ENCODE data around the gene DUOXA2. TPM values are rescaled to one million over a fixed set of nuclear protein-coding genes. Genes with fewer than 3 reads are reported as not detected.

The DUOXA2 gene
- total and polyA plus RNA-seq, 2 of the 4 experiments (the other 2 are of a cell fraction), result not detected

DNA sequence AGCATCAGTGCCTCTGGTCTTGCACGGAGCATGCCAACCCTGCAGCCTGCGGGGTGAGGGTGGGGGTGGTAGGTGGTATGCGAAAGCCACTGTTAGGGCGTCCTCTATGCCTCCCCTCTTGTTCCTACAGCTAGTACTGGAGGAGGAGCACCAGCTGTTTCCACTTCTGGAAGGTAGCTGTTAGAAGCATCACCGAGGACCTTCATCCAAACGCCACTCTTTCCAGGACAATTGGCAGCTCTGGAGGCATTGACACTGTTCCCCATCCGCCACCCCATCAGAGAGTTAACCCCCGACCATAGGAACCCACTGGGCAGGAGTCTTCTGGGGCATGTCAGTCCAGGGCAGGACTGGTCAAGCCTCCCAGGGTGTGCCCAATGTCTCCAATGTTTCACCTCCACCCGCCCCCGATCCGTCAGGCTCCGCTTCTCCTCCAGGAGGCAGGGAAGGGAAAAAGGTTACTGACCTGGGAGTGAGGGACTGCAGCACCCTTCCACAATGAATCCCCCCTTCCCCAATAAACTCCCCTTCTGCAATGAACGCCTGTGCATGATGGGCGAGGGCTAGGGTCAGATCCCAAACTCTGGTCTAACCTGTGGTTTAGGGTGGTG, 641 bp upstream of the DUOXA2 start:
- Histone ChIP-seq H4K8ac (ENCODE audit: low read depth in 2 of 2, low read length in 2 of 2) (no peak overlapping the region), H3K14ac (replicated peaks; ENCODE audit: low read depth, low read length) (no peak overlapping the region), H3K36me3 (ENCODE audit: control insufficient read depth, insufficient read depth, low read length) (no peaks in the 10 kb centered on the region), H3K4ac (ENCODE audit: low read depth, low read length) (no peak overlapping the region), H3K4me3 (ENCODE audit: insufficient read depth, low read depth, low read length) (no peak overlapping the region), H3K56ac (ENCODE audit: extremely low read depth, insufficient read depth, low read length) (no peak overlapping the region), H3K4me2 (ENCODE audit: low read depth, low read length) (no peak overlapping the region), H3K18ac (ENCODE audit: low read depth, low read length) (no peak overlapping the region), H2AK5ac (ENCODE audit: low read depth, low read length) (no peak overlapping the region), H4K5ac (ENCODE audit: low read depth, low read length) (no peak overlapping the region), H4K91ac (ENCODE audit: insufficient read depth, low read depth, low read length) (no peak overlapping the region), H3K9me3 (ENCODE audit: control insufficient read depth, insufficient read depth, low read length) (no peaks in the 10 kb centered on the region), H4K20me1 (ENCODE audit: insufficient read depth, low read length) (no peaks in the 10 kb centered on the region), H2AFZ (replicated peaks; ENCODE audit: low read length, poor library complexity) (no peak overlapping the region), H2BK120ac (ENCODE audit: low read depth, low read length) (no peak overlapping the region), H2AK9ac (replicated peaks; ENCODE audit: low read depth, low read length, poor library complexity) (no peak overlapping the region), H3K9ac (ENCODE audit: low read depth, low read length) (no peak overlapping the region), H3K27ac (ENCODE audit: insufficient read depth, low read length) (no peak overlapping the region), H3K9me1 (ENCODE audit: insufficient read depth, low read length) (no peaks in the 10 kb centered on the region), H3K4me1 (ENCODE audit: control insufficient read depth, insufficient read depth, low read length) (no peaks in the 10 kb centered on the region; the same call in 1 of the 2 replicates), H3K23ac (ENCODE audit: low read depth, low read length) (no peak overlapping the region), H2BK15ac (ENCODE audit: low read depth, low read length) (no peak overlapping the region), H3K27me3 (ENCODE audit: control insufficient read depth, insufficient read depth, low read length) (peaks cover 82% of the 10 kb centered on the region), H2BK20ac (ENCODE audit: low read depth, low read length) (no peak overlapping the region), H2BK5ac (ENCODE audit: low read depth, low read length, poor library complexity, severe bottlenecking) (no peak overlapping the region), H3K79me1 (ENCODE audit: low read depth in 1 of 2, low read length in 2 of 2) (no peaks in the 10 kb centered on the region)
- intact Hi-C loops (cut with micrococcal nuclease), result no loop called here
- dilution Hi-C loops (cut with HindIII; ENCODE audit: low sequenced_read_pairs, unreplicated experiment), result no loop called here
- in situ Hi-C loops (cut with MboI; ENCODE audit: low sequenced_read_pairs), result no loop called here
- ChIA-PET CTCF (no interaction called here), POLR2A (ENCODE audit: unreplicated experiment) (no interaction called here)
- ATAC-seq (ENCODE audit: low read depth), result no peak
- no peak for DNase-seq
- BruUV-seq (replicated peaks), result no TSS peak
- WGBS, 2 experiments (ENCODE audit: extremely low coverage in 2 of 2, insufficient read length in 1 of 2), result no CpG with 5 or more reads among the region's 14 CpGs
- TF ChIP-seq BHLHE40 (IDR thresholded peaks at IDR 0.05; ENCODE audit: low read depth, low read length) (no peak), CTCF (conservative IDR thresholded peaks at IDR 0.05; ENCODE audit: low read depth, low read length) (no peak), MXI1 (IDR thresholded peaks at IDR 0.05; ENCODE audit: borderline replicate concordance, low read depth, low read length) (no peak)
